Smooth muscle cell (in vitro differentiated cells): Measurements from ENCODE around the gene TMEM72. TPM values are rescaled to one million over a fixed set of nuclear protein-coding genes. Genes with fewer than 3 reads are reported as not detected.

ENCODE experiments used
- DNase-seq: peaks from one replicate; lab custom pipeline; 2025; ENCODE audit not compliant: unreplicated experiment; lab: John Stamatoyannopoulos, UW
- H2AFZ ChIP-seq: fragments of 200-600 bp; sonication (generic); 2 replicates; pipeline ENCODE4 v1.6.0; 2016; ENCODE audit warnings: antibody characterized with exemption, low read depth, mild to moderate bottlenecking
- H3F3A ChIP-seq: fragments of 200-600 bp; sonication (generic); 2 replicates; pipeline ENCODE4 v1.6.0; 2017; ENCODE audit warnings: antibody characterized with exemption, low read depth
- H3K27ac ChIP-seq: fragments of 200-600 bp; sonication (generic); 2 replicates; pipeline ENCODE4 v1.5.1; 2016; ENCODE audit warnings: low read depth, mild to moderate bottlenecking
- H3K27me3 ChIP-seq: fragments of 200-600 bp; sonication (generic); 2 replicates; pipeline ENCODE4 v1.6.1; 2016; ENCODE audit warnings: low read depth, mild to moderate bottlenecking
- H3K36me3 ChIP-seq: fragments of 200-600 bp; sonication (generic); 2 replicates; pipeline ENCODE4 v1.5.1; 2016; ENCODE audit warnings: low read depth
- H3K4me1 ChIP-seq: fragments of 200-600 bp; sonication (generic); 2 replicates; pipeline ENCODE4 v1.5.1; 2016; ENCODE audit warnings: low read depth
- H3K4me2 ChIP-seq: fragments of 200-600 bp; sonication (generic); 2 replicates; pipeline ENCODE4 v1.6.0; 2016; ENCODE audit warnings: mild to moderate bottlenecking
- H3K4me3 ChIP-seq: fragments of 200-600 bp; sonication (generic); 2 replicates; pipeline ENCODE4 v1.5.1; 2016; ENCODE audit warnings: mild to moderate bottlenecking
- H3K79me2 ChIP-seq: fragments of 200-600 bp; sonication (generic); 2 replicates; pipeline ENCODE4 v1.6.0; 2016; ENCODE audit warnings: low read depth, mild to moderate bottlenecking
- H3K9ac ChIP-seq: fragments of 200-600 bp; sonication (generic); 2 replicates; pipeline ENCODE4 v1.6.0; 2016; ENCODE audit warnings: low read depth
- H3K9me3 ChIP-seq: fragments of 200-600 bp; sonication (generic); replicated peaks from 2 replicates; pipeline ENCODE4 v1.5.1; 2016; ENCODE audit warnings: low read depth
- H4K20me1 ChIP-seq: fragments of 200-600 bp; sonication (generic); 2 replicates; pipeline ENCODE4 v1.6.0; 2016; ENCODE audit warnings: low read depth
- CTCF ChIP-seq: fragments of 200-600 bp; sonication (generic); IDR thresholded peaks from 2 replicates; pipeline ENCODE4 v1.5.1; 2017; ENCODE audit warnings: borderline replicate concordance, mild to moderate bottlenecking, antibody characterized with exemption; ENCODE audit not compliant: insufficient read depth, poor library complexity, severe bottlenecking
- WGBS: methylation state at CpG from one replicate; pipeline ENCODE4 v1.1.7; 2016; ENCODE audit warnings: low lambda C conversion rate; 5-methylcytosine and 5-hydroxymethylcytosine counted together
- polyA plus RNA-seq: library from polyadenylated mRNA; unstranded; fragments of >200 nt; fragmentation: Nextera tagmentation; extraction: Ambion mirVana; gene quantifications from 2 replicates; pipeline ENCODE4 v1.2.1, GENCODE V29; 2016
- total RNA-seq: library from RNA; depleted of rRNA; stranded (reverse); fragments of >200 nt; gene quantifications from 2 replicates; pipeline ENCODE4 v1.2.3, GENCODE V29; 2014

The TMEM72 gene
- total and polyA plus RNA-seq, 2 experiments from 2014 or later = not detected

- H2AFZ ChIP-seq = no peak overlapping the region
- no peaks in the 10 kb centered on the region for H3F3A ChIP-seq
- no peaks in the 10 kb centered on the region for H3K9me3 ChIP-seq
- no peaks in the 10 kb centered on the region for H3K4me1 ChIP-seq
- H3K27ac ChIP-seq = no peak overlapping the region
- no peaks in the 10 kb centered on the region for H3K79me2 ChIP-seq
- no peaks in the 10 kb centered on the region for H3K27me3 ChIP-seq
- WGBS = 38% methylated on average over 7 of the region's 7 CpGs
- no peak overlapping the region for H3K4me2 ChIP-seq
- H3K9ac ChIP-seq = no peak overlapping the region
- no peak for DNase-seq
- no peaks in the 10 kb centered on the region for H4K20me1 ChIP-seq
- TF ChIP-seq CTCF = peak; percentile 23
- no peaks in the 10 kb centered on the region for H3K36me3 ChIP-seq
- H3K4me3 ChIP-seq = no peak overlapping the region
Observed at GRCh38 chr10:44925224-44925623, 14.1 kb downstream of the TMEM72 start.

- Histone ChIP-seq H3F3A (no peaks in the 10 kb centered on the region), H4K20me1 (no peaks in the 10 kb centered on the region), H3K4me1 (no peaks in the 10 kb centered on the region), H3K27me3 (no peaks in the 10 kb centered on the region), H2AFZ (no peak overlapping the region), H3K79me2 (no peaks in the 10 kb centered on the region), H3K4me3 (no peak overlapping the region), H3K9me3 (no peaks in the 10 kb centered on the region), H3K36me3 (no peaks in the 10 kb centered on the region), H3K4me2 (no peak overlapping the region), H3K27ac (no peak overlapping the region), H3K9ac (no peak overlapping the region)
- DNase-seq = no peak
- WGBS = 98% methylated on average over 16 of the region's 16 CpGs
- no peak for TF ChIP-seq CTCF
Observed at GRCh38 chr10:44925811-44926750, 14.9 kb downstream of the TMEM72 start.

- Histone ChIP-seq H3F3A (no peaks in the 10 kb centered on the region), H3K9me3 (no peaks in the 10 kb centered on the region), H3K4me1 (no peaks in the 10 kb centered on the region), H3K4me3 (no peak overlapping the region), H2AFZ (no peak overlapping the region), H3K36me3 (no peaks in the 10 kb centered on the region), H3K79me2 (no peaks in the 10 kb centered on the region), H3K27ac (no peak overlapping the region), H3K4me2 (no peak overlapping the region), H4K20me1 (no peaks in the 10 kb centered on the region), H3K9ac (no peak overlapping the region), H3K27me3 (no peaks in the 10 kb centered on the region)
- no peak for TF ChIP-seq CTCF
- no peak for DNase-seq
- WGBS = 81% methylated on average over 10 of the region's 10 CpGs
Observed at GRCh38 chr10:44926751-44927351, 15.7 kb downstream of the TMEM72 start.

- Histone ChIP-seq H3K27ac (no peak overlapping the region), H3F3A (no peaks in the 10 kb centered on the region), H2AFZ (no peak overlapping the region), H3K9me3 (no peaks in the 10 kb centered on the region), H3K4me2 (no peak overlapping the region), H3K79me2 (no peaks in the 10 kb centered on the region), H3K4me3 (no peak overlapping the region), H3K27me3 (no peaks in the 10 kb centered on the region), H4K20me1 (no peaks in the 10 kb centered on the region), H3K4me1 (no peaks in the 10 kb centered on the region), H3K9ac (no peak overlapping the region), H3K36me3 (no peaks in the 10 kb centered on the region)
- no peak for DNase-seq
- no peak for TF ChIP-seq CTCF
- WGBS = 74% methylated on average over 2 of the region's 2 CpGs
Observed at GRCh38 chr10:44927352-44927751, 16.2 kb downstream of the TMEM72 start.
